ENCODE results near the gene NACC1. TPM values are rescaled to one million over a fixed set of nuclear protein-coding genes. Genes with fewer than 3 reads are reported as not detected.

The NACC1 gene
- total RNA-seq, 3 donors from 2014 or later: 127 to 137 (median 134) TPM

- peak overlapping the region; percentile 99 for H3K4me3 Mint-ChIP-seq
- no peaks in the 10 kb centered on the region for H3K9me3 Mint-ChIP-seq
- ATAC-seq (peak; percentile 2 to 5), DNase-seq (peak; percentile 18)
- H3K27me3 Mint-ChIP-seq (ENCODE audit: low read depth): no peaks in the 10 kb centered on the region
- H3K36me3 Mint-ChIP-seq (ENCODE audit: insufficient read depth): peaks cover 18% of the 10 kb centered on the region
- H3K4me1 Mint-ChIP-seq (ENCODE audit: low read depth): peaks cover 31% of the 10 kb centered on the region
Measured at GRCh38 chr19:13150931-13151604, 33.0 kb downstream of the NACC1 start.

GRCh38 chr19:13151605-13152355 is 33.7 kb downstream of the NACC1 start:
- H3K4me1 Mint-ChIP-seq (ENCODE audit: low read depth): peaks cover 36% of the 10 kb centered on the region
- ATAC-seq: peak; percentile 57 to 59

GRCh38 chr19:13152356-13152973 is 34.4 kb downstream of the NACC1 start:
- DNase-seq (no peak), ATAC-seq (peak; percentile 11 to 13)
- peak overlapping the region; percentile 99 for H3K4me3 Mint-ChIP-seq
- no peaks in the 10 kb centered on the region for H3K9me3 Mint-ChIP-seq
- peaks cover 37% of the 10 kb centered on the region for H3K4me1 Mint-ChIP-seq (ENCODE audit: low read depth)
- no peaks in the 10 kb centered on the region for H3K27me3 Mint-ChIP-seq (ENCODE audit: low read depth)
- H3K36me3 Mint-ChIP-seq (ENCODE audit: insufficient read depth): peaks cover 18% of the 10 kb centered on the region

More at GRCh38 chr19:13151605-13152355, 33.7 kb downstream of the NACC1 start:
- Mint-ChIP-seq H3K9me3 (no peaks in the 10 kb centered on the region), H3K36me3 (ENCODE audit: insufficient read depth) (peaks cover 18% of the 10 kb centered on the region), H3K4me3 (peak overlapping the region; percentile 99), H3K27me3 (ENCODE audit: low read depth) (no peaks in the 10 kb centered on the region)
- peak; percentile 95 for DNase-seq

- H3K4me1 Mint-ChIP-seq (ENCODE audit: low read depth): peaks cover 41% of the 10 kb centered on the region
- H3K27me3 Mint-ChIP-seq (ENCODE audit: low read depth): no peaks in the 10 kb centered on the region
- H3K4me3 Mint-ChIP-seq: peak overlapping the region; percentile 99
- peak; percentile 34 to 35 for ATAC-seq
- peak; percentile 98 for DNase-seq
- peaks cover 18% of the 10 kb centered on the region for H3K36me3 Mint-ChIP-seq (ENCODE audit: insufficient read depth)
- no peaks in the 10 kb centered on the region for H3K9me3 Mint-ChIP-seq
Measured at GRCh38 chr19:13152974-13153568, 35.0 kb downstream of the NACC1 start.

- H3K36me3 Mint-ChIP-seq (ENCODE audit: insufficient read depth): peaks cover 18% of the 10 kb centered on the region
- H3K9me3 Mint-ChIP-seq: no peaks in the 10 kb centered on the region
Measured at GRCh38 chr19:13153569-13154240, 35.6 kb downstream of the NACC1 start.

GRCh38 chr19:13154241-13154778 is 36.2 kb downstream of the NACC1 start:
- DNase-seq: peak; percentile 52
- Mint-ChIP-seq H3K9me3 (no peaks in the 10 kb centered on the region), H3K36me3 (ENCODE audit: insufficient read depth) (peaks cover 18% of the 10 kb centered on the region), H3K27me3 (ENCODE audit: low read depth) (no peaks in the 10 kb centered on the region), H3K4me1 (ENCODE audit: low read depth) (peaks cover 39% of the 10 kb centered on the region), H3K4me3 (peak overlapping the region; percentile 99)
- no peak for ATAC-seq

More at GRCh38 chr19:13153569-13154240, 35.6 kb downstream of the NACC1 start:
- Mint-ChIP-seq H3K4me1 (ENCODE audit: low read depth) (peaks cover 43% of the 10 kb centered on the region), H3K4me3 (peak overlapping the region; percentile 99), H3K27me3 (ENCODE audit: low read depth) (no peaks in the 10 kb centered on the region)
- no peak for ATAC-seq
- peak; percentile 13 for DNase-seq

- H3K27me3 Mint-ChIP-seq (ENCODE audit: low read depth): no peaks in the 10 kb centered on the region
- peak; percentile 15 to 17 for ATAC-seq
- peak; percentile 72 for DNase-seq
- H3K36me3 Mint-ChIP-seq (ENCODE audit: insufficient read depth): peaks cover 18% of the 10 kb centered on the region
- no peaks in the 10 kb centered on the region for H3K9me3 Mint-ChIP-seq
- H3K4me1 Mint-ChIP-seq (ENCODE audit: low read depth): peaks cover 40% of the 10 kb centered on the region
- H3K4me3 Mint-ChIP-seq: peak overlapping the region; percentile 99
Measured at GRCh38 chr19:13154911-13155471, 36.9 kb downstream of the NACC1 start.

- peak overlapping the region; percentile 99 for H3K4me3 Mint-ChIP-seq
- no peak for ATAC-seq
- H3K4me1 Mint-ChIP-seq (ENCODE audit: low read depth): peaks cover 41% of the 10 kb centered on the region
- H3K9me3 Mint-ChIP-seq: no peaks in the 10 kb centered on the region
- no peaks in the 10 kb centered on the region for H3K27me3 Mint-ChIP-seq (ENCODE audit: low read depth)
- peak; percentile 62 for DNase-seq
- H3K36me3 Mint-ChIP-seq (ENCODE audit: insufficient read depth): peaks cover 18% of the 10 kb centered on the region
Measured at GRCh38 chr19:13155472-13156359, 37.7 kb downstream of the NACC1 start.

- ATAC-seq (no peak), DNase-seq (no peak)
- H3K4me3 Mint-ChIP-seq: no peak overlapping the region
- no peaks in the 10 kb centered on the region for H3K9me3 Mint-ChIP-seq
- no peaks in the 10 kb centered on the region for H3K27me3 Mint-ChIP-seq (ENCODE audit: low read depth)
- H3K4me1 Mint-ChIP-seq (ENCODE audit: low read depth): peaks cover 67% of the 10 kb centered on the region
- peaks cover 2% of the 10 kb centered on the region for H3K36me3 Mint-ChIP-seq (ENCODE audit: insufficient read depth)
Measured at GRCh38 chr19:13159713-13160112, 41.6 kb downstream of the NACC1 start.

- Mint-ChIP-seq H3K9me3 (no peaks in the 10 kb centered on the region), H3K4me1 (ENCODE audit: low read depth) (peaks cover 73% of the 10 kb centered on the region), H3K36me3 (ENCODE audit: insufficient read depth) (no peaks in the 10 kb centered on the region), H3K4me3 (peak overlapping the region; percentile 35), H3K27me3 (ENCODE audit: low read depth) (no peaks in the 10 kb centered on the region)
- no peak for ATAC-seq
- no peak for DNase-seq
Measured at GRCh38 chr19:13160557-13160956, 42.5 kb downstream of the NACC1 start.

- H3K9me3 Mint-ChIP-seq: no peaks in the 10 kb centered on the region
- H3K36me3 Mint-ChIP-seq (ENCODE audit: insufficient read depth): no peaks in the 10 kb centered on the region
- H3K27me3 Mint-ChIP-seq (ENCODE audit: low read depth): no peaks in the 10 kb centered on the region
- peaks cover 76% of the 10 kb centered on the region for H3K4me1 Mint-ChIP-seq (ENCODE audit: low read depth)
- DNase-seq (peak; percentile 87), ATAC-seq (peak; percentile 56 to 62)
- H3K4me3 Mint-ChIP-seq: peak overlapping the region; percentile 76
Measured at GRCh38 chr19:13162724-13163608, 44.9 kb downstream of the NACC1 start.

All from activated T-cell treated with anti-CD3 and anti-CD28 coated beads, Interleukin-2, amount 50 U/mL, for 4 hours (primary cell).